C4-2B (cell line): ENCODE data around the gene TRABD2A.

ENCODE experiments used
- CTCF ChIP-seq: fragments of 450-650 bp; conservative IDR thresholded peaks from 2 replicates; pipeline ENCODE4 v1.5.1; 2017; ENCODE audit warnings: mild to moderate bottlenecking
- ZFX ChIP-seq: fragments of 450-650 bp; IDR thresholded peaks from 2 replicates; pipeline ENCODE4 v1.6.1; 2017

DNA sequence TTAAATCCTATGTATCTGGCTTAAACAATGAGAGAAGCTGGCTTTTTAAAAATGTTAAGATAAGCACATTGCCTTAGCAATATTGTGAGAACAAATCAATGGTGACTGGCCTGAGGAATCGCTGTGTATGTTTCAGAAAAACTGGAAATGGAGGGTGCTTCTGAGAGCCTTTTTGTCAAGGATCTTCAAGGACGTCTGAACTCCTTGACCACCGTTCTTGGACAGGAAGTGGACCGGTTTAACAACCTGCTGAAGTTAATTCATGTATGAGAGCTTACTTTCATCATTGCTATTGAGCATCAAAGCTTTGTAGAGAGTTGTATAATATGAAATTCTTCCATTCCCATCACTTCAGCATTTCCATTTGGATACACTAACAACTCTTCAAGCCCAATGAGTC, 72.6 kb downstream of the TRABD2A start:
- TF ChIP-seq CTCF (no peak), ZFX (no peak)
